K562 (cell line): ENCODE data around the gene AP2A2.

ENCODE experiments used
- CREM ChIP-seq: IDR thresholded peaks from 2 replicates; pipeline ENCODE4 v1.6.1; 2014; ENCODE audit warnings: antibody characterized with exemption, low read depth
- ELF4 ChIP-seq: fragments of 450-650 bp; formaldehyde crosslinking; IDR thresholded peaks from 2 replicates; pipeline ENCODE4 v1.4.0; 2022; ENCODE audit warnings: missing genetic modification characterization
- MAFK ChIP-seq: IDR thresholded peaks from 2 replicates; pipeline ENCODE4 v1.6.1; 2011; ENCODE audit warnings: low read length, improper control_type of control experiment
- POLR2B ChIP-seq: fragments of 450-650 bp; IDR thresholded peaks from 2 replicates; pipeline ENCODE4 v1.6.1; 2018; ENCODE audit warnings: low read depth; ENCODE audit not compliant: partially characterized antibody
- TAF15 ChIP-seq: fragments of 200-400 bp; formaldehyde crosslinking; IDR thresholded peaks from 2 replicates; pipeline ENCODE4 v1.6.1; 2017; ENCODE audit warnings: mild to moderate bottlenecking, low read depth, low read length, moderate library complexity
- TCF7L2 ChIP-seq: fragments of 150-350 bp; IDR thresholded peaks from 2 replicates; pipeline ENCODE4 v1.6.1; 2016; ENCODE audit warnings: low read depth, mild to moderate bottlenecking, low read length, moderate library complexity
- ZFP36 ChIP-seq: fragments of 150-350 bp; IDR thresholded peaks from 2 replicates; pipeline ENCODE4 v1.6.1; 2018; ENCODE audit warnings: low read length, low read depth; ENCODE audit not compliant: partially characterized antibody
- TF ChIP-seq, protein P1 (sequence below), 2 experiments: fragments of 450-650 bp; IDR thresholded peaks; 2 replicates each; pipeline ENCODE4 v1.6.1; 2018; ENCODE audit warnings: mild to moderate bottlenecking in 2 of 2, low read depth in 1 of 2; ENCODE audit not compliant: partially characterized antibody in 2 of 2

DNA sequence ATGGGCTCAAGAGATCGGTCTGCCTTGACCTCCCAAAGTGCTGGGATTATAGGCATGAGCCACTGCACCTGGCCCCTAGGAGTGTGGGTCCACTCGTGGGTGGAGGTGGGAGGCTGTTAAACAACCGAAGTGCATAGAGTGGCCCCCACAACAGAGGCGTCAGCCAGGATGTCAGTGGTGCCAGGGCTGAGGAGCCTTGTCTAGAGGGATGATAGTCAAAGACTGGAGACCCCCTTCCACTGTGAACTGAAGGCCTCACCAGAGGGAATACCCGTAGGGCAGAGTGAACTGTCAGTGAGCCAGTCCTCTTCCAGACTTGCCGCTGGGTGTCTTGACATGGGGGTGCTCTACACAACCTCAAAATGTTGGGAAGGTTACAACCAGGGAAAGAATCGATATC is 38.2 kb downstream of the AP2A2 start:
- TF ChIP-seq ZFP36 (no peak), CREM (no peak), POLR2B (no peak), TCF7L2 (no peak), MAFK (no peak), TAF15 (no peak), ELF4 (no peak)
- TF ChIP-seq, protein P1, sequence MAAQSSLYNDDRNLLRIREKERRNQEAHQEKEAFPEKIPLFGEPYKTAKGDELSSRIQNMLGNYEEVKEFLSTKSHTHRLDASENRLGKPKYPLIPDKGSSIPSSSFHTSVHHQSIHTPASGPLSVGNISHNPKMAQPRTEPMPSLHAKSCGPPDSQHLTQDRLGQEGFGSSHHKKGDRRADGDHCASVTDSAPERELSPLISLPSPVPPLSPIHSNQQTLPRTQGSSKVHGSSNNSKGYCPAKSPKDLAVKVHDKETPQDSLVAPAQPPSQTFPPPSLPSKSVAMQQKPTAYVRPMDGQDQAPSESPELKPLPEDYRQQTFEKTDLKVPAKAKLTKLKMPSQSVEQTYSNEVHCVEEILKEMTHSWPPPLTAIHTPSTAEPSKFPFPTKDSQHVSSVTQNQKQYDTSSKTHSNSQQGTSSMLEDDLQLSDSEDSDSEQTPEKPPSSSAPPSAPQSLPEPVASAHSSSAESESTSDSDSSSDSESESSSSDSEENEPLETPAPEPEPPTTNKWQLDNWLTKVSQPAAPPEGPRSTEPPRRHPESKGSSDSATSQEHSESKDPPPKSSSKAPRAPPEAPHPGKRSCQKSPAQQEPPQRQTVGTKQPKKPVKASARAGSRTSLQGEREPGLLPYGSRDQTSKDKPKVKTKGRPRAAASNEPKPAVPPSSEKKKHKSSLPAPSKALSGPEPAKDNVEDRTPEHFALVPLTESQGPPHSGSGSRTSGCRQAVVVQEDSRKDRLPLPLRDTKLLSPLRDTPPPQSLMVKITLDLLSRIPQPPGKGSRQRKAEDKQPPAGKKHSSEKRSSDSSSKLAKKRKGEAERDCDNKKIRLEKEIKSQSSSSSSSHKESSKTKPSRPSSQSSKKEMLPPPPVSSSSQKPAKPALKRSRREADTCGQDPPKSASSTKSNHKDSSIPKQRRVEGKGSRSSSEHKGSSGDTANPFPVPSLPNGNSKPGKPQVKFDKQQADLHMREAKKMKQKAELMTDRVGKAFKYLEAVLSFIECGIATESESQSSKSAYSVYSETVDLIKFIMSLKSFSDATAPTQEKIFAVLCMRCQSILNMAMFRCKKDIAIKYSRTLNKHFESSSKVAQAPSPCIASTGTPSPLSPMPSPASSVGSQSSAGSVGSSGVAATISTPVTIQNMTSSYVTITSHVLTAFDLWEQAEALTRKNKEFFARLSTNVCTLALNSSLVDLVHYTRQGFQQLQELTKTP (IDR thresholded peaks at IDR 0.05; ENCODE audit: low read depth in 1 of 2, partially characterized antibody in 2 of 2): no peak
